ENCODE results near the gene PAX1. TPM values are rescaled to one million over a fixed set of nuclear protein-coding genes. Genes with fewer than 3 reads are reported as not detected.

PAX1 gene
- total RNA-seq, 1 experiment from 2014 or later: not detected

- H3K4me3 Mint-ChIP-seq: peak overlapping the region; percentile 9; the same call in 1 of the 2 replicates
- H3K9me3 Mint-ChIP-seq: no peaks in the 10 kb centered on the region
- DNase-seq (ENCODE audit: low spot score): peak; percentile 46
- no peak for TF ChIP-seq ZNF425 (CRISPR knock-in tag; conservative IDR thresholded peaks at IDR 0.05)
- no peak for TF ChIP-seq TEAD4 (CRISPR knock-in tag; IDR thresholded peaks at IDR 0.05)
- TF ChIP-seq ZNF423 (CRISPR knock-in tag; IDR thresholded peaks at IDR 0.05): no peak
- TF ChIP-seq AFF4 (CRISPR knock-in tag; IDR thresholded peaks at IDR 0.05; ENCODE audit: borderline replicate concordance): no peak
- no peak for TF ChIP-seq ATF1 (CRISPR knock-in tag; IDR thresholded peaks at IDR 0.05)
- TF ChIP-seq CREM (CRISPR knock-in tag; IDR thresholded peaks at IDR 0.05): no peak
- no peak for TF ChIP-seq HMGXB4 (CRISPR knock-in tag; IDR thresholded peaks at IDR 0.05)
- no peak for TF ChIP-seq HMGA2 (CRISPR knock-in tag; IDR thresholded peaks at IDR 0.05)
- TF ChIP-seq ETV6 (CRISPR knock-in tag; IDR thresholded peaks at IDR 0.05): no peak
- TF ChIP-seq ZNF317 (CRISPR knock-in tag; IDR thresholded peaks at IDR 0.05; ENCODE audit: borderline replicate concordance, low read depth): no peak
- no peak for TF ChIP-seq ZNF396 (CRISPR knock-in tag; IDR thresholded peaks at IDR 0.05; ENCODE audit: borderline replicate concordance)
- TF ChIP-seq IRF2 (CRISPR knock-in tag; IDR thresholded peaks at IDR 0.05; ENCODE audit: borderline replicate concordance, low read depth): no peak
- no peak for TF ChIP-seq GABPB1 (CRISPR knock-in tag; IDR thresholded peaks at IDR 0.05)
- no peak for TF ChIP-seq ATF3 (CRISPR knock-in tag; conservative IDR thresholded peaks at IDR 0.05)
- TF ChIP-seq, protein P1, sequence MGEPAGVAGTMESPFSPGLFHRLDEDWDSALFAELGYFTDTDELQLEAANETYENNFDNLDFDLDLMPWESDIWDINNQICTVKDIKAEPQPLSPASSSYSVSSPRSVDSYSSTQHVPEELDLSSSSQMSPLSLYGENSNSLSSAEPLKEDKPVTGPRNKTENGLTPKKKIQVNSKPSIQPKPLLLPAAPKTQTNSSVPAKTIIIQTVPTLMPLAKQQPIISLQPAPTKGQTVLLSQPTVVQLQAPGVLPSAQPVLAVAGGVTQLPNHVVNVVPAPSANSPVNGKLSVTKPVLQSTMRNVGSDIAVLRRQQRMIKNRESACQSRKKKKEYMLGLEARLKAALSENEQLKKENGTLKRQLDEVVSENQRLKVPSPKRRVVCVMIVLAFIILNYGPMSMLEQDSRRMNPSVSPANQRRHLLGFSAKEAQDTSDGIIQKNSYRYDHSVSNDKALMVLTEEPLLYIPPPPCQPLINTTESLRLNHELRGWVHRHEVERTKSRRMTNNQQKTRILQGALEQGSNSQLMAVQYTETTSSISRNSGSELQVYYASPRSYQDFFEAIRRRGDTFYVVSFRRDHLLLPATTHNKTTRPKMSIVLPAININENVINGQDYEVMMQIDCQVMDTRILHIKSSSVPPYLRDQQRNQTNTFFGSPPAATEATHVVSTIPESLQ (CRISPR knock-in tag; IDR thresholded peaks at IDR 0.05): no peak
- TF ChIP-seq, protein P2, sequence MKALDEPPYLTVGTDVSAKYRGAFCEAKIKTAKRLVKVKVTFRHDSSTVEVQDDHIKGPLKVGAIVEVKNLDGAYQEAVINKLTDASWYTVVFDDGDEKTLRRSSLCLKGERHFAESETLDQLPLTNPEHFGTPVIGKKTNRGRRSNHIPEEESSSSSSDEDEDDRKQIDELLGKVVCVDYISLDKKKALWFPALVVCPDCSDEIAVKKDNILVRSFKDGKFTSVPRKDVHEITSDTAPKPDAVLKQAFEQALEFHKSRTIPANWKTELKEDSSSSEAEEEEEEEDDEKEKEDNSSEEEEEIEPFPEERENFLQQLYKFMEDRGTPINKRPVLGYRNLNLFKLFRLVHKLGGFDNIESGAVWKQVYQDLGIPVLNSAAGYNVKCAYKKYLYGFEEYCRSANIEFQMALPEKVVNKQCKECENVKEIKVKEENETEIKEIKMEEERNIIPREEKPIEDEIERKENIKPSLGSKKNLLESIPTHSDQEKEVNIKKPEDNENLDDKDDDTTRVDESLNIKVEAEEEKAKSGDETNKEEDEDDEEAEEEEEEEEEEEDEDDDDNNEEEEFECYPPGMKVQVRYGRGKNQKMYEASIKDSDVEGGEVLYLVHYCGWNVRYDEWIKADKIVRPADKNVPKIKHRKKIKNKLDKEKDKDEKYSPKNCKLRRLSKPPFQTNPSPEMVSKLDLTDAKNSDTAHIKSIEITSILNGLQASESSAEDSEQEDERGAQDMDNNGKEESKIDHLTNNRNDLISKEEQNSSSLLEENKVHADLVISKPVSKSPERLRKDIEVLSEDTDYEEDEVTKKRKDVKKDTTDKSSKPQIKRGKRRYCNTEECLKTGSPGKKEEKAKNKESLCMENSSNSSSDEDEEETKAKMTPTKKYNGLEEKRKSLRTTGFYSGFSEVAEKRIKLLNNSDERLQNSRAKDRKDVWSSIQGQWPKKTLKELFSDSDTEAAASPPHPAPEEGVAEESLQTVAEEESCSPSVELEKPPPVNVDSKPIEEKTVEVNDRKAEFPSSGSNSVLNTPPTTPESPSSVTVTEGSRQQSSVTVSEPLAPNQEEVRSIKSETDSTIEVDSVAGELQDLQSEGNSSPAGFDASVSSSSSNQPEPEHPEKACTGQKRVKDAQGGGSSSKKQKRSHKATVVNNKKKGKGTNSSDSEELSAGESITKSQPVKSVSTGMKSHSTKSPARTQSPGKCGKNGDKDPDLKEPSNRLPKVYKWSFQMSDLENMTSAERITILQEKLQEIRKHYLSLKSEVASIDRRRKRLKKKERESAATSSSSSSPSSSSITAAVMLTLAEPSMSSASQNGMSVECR (CRISPR knock-in tag; IDR thresholded peaks at IDR 0.05; ENCODE audit: borderline replicate concordance): no peak
- TF ChIP-seq JUN (CRISPR knock-in tag; IDR thresholded peaks at IDR 0.05): no peak
- no peak for TF ChIP-seq TP53 (CRISPR knock-in tag; IDR thresholded peaks at IDR 0.05)
- TF ChIP-seq FOXP1 (CRISPR knock-in tag; IDR thresholded peaks at IDR 0.05; ENCODE audit: borderline replicate concordance): no peak
- TF ChIP-seq JAZF1 (CRISPR knock-in tag; IDR thresholded peaks at IDR 0.05): no peak
- ChIA-PET POLR2A (no interaction called here), CTCF (interaction anchor here (0.8 to 7.3 kb wide), 2 partner anchors 10 to 11 kb away, joined by 3 to 131 read pairs; no protein-coding TSS in a partner anchor)
- no peak for ATAC-seq
- H3K27me3 Mint-ChIP-seq (ENCODE audit: low read depth): peaks cover 98% of the 10 kb centered on the region
- peaks cover 46% of the 10 kb centered on the region for H3K4me1 Mint-ChIP-seq
- H3K36me3 Mint-ChIP-seq: peaks cover 4% of the 10 kb centered on the region; the same call in 1 of the 2 replicates
- H3K27ac Mint-ChIP-seq: no peak overlapping the region
These were observed 2.7 kb downstream of the PAX1 start for GRCh38 chr20:21707999-21708737.

All from WTC11 (cell line).